AG10803 (cell line): ENCODE measurements around the gene CAMK1D.

Source experiments
- DNase-seq: peaks from one replicate; pipeline ENCODE4 v3.0.0; 2010; ENCODE audit warnings: low read depth
- H3K4me3 ChIP-seq: 2 replicates; pipeline ENCODE4 v1.5.1; 2011; ENCODE audit warnings: mild to moderate bottlenecking, low read length, control low read depth
- TF ChIP-seq, protein P1 (sequence below): conservative IDR thresholded peaks from 2 replicates; pipeline ENCODE4 v1.5.1; 2011; ENCODE audit warnings: mild to moderate bottlenecking, low read length, control low read depth, inconsistent platforms

Gene CAMK1D

GRCh38 chr10:12822893-12823170, 473.5 kb downstream of the CAMK1D start:
- H3K4me3 ChIP-seq = no peak overlapping the region
- TF ChIP-seq, protein P1, sequence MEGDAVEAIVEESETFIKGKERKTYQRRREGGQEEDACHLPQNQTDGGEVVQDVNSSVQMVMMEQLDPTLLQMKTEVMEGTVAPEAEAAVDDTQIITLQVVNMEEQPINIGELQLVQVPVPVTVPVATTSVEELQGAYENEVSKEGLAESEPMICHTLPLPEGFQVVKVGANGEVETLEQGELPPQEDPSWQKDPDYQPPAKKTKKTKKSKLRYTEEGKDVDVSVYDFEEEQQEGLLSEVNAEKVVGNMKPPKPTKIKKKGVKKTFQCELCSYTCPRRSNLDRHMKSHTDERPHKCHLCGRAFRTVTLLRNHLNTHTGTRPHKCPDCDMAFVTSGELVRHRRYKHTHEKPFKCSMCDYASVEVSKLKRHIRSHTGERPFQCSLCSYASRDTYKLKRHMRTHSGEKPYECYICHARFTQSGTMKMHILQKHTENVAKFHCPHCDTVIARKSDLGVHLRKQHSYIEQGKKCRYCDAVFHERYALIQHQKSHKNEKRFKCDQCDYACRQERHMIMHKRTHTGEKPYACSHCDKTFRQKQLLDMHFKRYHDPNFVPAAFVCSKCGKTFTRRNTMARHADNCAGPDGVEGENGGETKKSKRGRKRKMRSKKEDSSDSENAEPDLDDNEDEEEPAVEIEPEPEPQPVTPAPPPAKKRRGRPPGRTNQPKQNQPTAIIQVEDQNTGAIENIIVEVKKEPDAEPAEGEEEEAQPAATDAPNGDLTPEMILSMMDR = no peak
- no peak for DNase-seq

- TF ChIP-seq, protein P1 = no peak
Measured at GRCh38 chr10:12823328-12823727, 474.0 kb downstream of the CAMK1D start.

GRCh38 chr10:12825260-12825849, 476.0 kb downstream of the CAMK1D start:
- TF ChIP-seq, protein P1 = no peak
- DNase-seq = no peak
- no peak overlapping the region for H3K4me3 ChIP-seq

More at GRCh38 chr10:12823328-12823727, 474.0 kb downstream of the CAMK1D start:
- no peak for DNase-seq
- no peak overlapping the region for H3K4me3 ChIP-seq

GRCh38 chr10:12826800-12827372, 477.5 kb downstream of the CAMK1D start:
- DNase-seq = no peak
- H3K4me3 ChIP-seq = no peak overlapping the region
- TF ChIP-seq, protein P1 = no peak

GRCh38 chr10:12828736-12829135, 479.4 kb downstream of the CAMK1D start:
- no peak overlapping the region for H3K4me3 ChIP-seq
- TF ChIP-seq, protein P1 = no peak

DNA sequence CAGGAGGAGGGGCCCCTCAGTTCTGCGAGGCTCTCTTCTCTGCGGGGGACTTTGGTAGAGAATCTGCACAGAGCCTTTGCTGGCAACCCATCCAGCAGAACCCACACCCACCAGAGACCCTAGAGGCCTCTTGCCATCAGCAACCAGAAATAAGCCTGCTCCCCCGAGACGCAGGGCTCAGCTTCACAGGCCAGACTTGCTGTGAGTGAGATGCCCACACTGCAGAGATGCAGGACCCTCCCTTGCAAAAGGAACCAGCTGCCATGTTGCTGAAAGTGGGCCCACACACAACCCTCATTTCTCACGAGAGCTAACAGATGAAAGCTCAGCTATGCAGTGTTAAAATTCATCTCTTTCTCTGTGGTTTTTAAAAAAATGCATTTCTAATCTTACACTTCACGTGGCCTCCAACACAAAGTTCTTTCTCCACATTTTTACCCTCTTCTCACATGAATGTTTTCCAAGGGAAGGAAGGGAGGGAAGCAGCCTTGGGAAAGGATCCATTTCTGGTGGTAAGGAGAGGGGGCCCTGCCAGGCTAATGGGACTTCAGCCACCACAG, 480.6 kb downstream of the CAMK1D start:
- no peak for DNase-seq
- TF ChIP-seq, protein P1 = no peak
- no peak overlapping the region for H3K4me3 ChIP-seq

More at GRCh38 chr10:12828736-12829135, 479.4 kb downstream of the CAMK1D start:
- no peak for DNase-seq

DNA sequence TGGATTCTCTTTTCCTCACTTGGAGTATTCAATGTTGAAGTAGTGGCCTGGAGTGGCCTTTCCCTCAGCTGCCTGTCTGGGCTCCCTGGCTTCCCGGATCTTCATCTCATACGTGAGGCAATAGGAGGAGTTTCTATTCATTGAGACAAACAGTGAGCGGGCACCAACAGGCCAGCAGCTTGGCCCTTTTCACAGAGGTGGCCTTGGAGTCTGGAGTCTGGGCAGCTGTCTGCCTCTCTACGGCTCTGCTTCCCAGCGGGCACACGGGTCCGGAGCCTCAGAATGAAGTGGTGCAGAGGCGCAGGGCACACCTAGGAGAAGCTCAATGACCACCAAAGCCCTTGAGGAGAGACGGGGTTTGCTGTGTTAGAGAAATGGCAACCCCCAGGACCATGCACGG, 482.7 kb downstream of the CAMK1D start:
- no peak for DNase-seq
- TF ChIP-seq, protein P1 = no peak

More for the DNA sequence above, 482.7 kb downstream of the CAMK1D start:
- no peak overlapping the region for H3K4me3 ChIP-seq
